PC-9 (cell line): ENCODE results near the gene CHCHD4.

ENCODE experiments used
- EZH2 ChIP-seq: fragments of 200-600 bp; sonication (generic); IDR thresholded peaks from 2 replicates; pipeline ENCODE4 v1.8.0; 2017; ENCODE audit warnings: antibody characterized with exemption, low read depth
- TF ChIP-seq, protein P1 (sequence below): fragments of 200-600 bp; sonication (generic); conservative IDR thresholded peaks from 2 replicates; pipeline ENCODE4 v1.6.1; 2017; ENCODE audit warnings: mixed run types, antibody characterized with exemption, mild to moderate bottlenecking, moderate library complexity

DNA sequence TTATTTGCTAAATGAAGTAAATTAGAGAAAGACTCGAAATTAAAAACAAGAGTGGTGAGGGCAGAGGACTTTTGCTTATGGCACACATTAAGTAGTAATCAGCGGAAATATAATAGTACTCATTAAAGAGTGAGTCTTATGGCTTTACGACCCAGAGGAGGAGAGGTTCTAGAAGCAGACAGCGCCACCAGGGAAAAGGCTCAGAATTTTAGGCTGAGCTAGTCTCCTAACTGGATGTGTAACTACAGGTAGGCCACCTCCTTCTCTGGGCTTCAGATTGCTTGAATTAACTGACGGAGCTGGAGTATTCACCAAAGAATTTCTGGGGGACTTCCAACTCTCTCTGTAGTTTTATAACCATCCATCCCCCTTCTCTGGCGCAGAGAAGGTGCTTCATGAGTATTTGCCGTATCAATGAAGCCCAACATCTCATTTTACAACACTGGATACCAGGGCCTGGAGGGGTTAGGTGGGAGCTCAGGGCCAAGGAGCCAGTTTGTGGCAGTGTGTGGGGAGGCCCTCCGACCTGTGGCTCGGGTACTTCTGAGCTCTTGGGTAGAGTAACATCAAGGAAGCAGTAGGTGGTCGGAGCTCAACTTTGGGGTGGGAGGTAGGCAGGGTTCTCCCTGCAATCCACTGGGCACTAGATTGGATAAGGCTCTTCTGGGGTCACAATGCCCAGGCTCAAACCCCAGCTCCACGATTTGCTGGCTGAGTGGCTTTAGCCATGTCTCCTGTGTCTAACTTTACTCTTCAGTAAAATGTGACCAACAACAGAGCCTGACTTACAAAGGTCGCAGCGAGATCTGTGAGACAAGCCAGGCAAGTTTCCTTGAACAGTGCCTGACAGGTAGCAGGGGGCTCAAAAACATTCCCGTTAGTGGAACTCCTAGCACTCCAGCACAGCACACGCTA, 1.1 kb downstream of the CHCHD4 start:
- no peak for TF ChIP-seq EZH2
- TF ChIP-seq, protein P1, sequence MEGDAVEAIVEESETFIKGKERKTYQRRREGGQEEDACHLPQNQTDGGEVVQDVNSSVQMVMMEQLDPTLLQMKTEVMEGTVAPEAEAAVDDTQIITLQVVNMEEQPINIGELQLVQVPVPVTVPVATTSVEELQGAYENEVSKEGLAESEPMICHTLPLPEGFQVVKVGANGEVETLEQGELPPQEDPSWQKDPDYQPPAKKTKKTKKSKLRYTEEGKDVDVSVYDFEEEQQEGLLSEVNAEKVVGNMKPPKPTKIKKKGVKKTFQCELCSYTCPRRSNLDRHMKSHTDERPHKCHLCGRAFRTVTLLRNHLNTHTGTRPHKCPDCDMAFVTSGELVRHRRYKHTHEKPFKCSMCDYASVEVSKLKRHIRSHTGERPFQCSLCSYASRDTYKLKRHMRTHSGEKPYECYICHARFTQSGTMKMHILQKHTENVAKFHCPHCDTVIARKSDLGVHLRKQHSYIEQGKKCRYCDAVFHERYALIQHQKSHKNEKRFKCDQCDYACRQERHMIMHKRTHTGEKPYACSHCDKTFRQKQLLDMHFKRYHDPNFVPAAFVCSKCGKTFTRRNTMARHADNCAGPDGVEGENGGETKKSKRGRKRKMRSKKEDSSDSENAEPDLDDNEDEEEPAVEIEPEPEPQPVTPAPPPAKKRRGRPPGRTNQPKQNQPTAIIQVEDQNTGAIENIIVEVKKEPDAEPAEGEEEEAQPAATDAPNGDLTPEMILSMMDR = no peak
